NT2/D1 (cell line): ENCODE data around the gene STARD9.

ENCODE experiments used
- DNase-seq: peaks from one replicate; pipeline ENCODE4 v3.0.0-alpha.2; 2011; ENCODE audit warnings: low read depth, low spot score
- H3K27me3 ChIP-seq: 2 replicates; pipeline ENCODE4 v1.6.0; 2011; ENCODE audit warnings: mild to moderate bottlenecking; ENCODE audit not compliant: insufficient read length, insufficient read depth
- H3K36me3 ChIP-seq: 2 replicates; pipeline ENCODE4 v1.6.1; 2011; ENCODE audit warnings: mild to moderate bottlenecking, low read length, mixed read lengths; ENCODE audit not compliant: insufficient read depth, insufficient read length
- H3K4me1 ChIP-seq: 2 replicates; pipeline ENCODE4 v1.5.1; 2011; ENCODE audit not compliant: insufficient read depth, insufficient read length
- H3K4me3 ChIP-seq: 2 replicates; pipeline ENCODE4 v1.5.1; 2011; ENCODE audit warnings: low read depth; ENCODE audit not compliant: insufficient read length
- H3K9ac ChIP-seq: 2 replicates; pipeline ENCODE4 v1.6.0; 2011; ENCODE audit warnings: low read depth; ENCODE audit not compliant: insufficient read length
- H3K9me3 ChIP-seq: 2 replicates; pipeline ENCODE4 v1.5.1; 2011; ENCODE audit warnings: mild to moderate bottlenecking, low read length; ENCODE audit not compliant: insufficient read depth
- SUZ12 ChIP-seq: IDR thresholded peaks from 2 replicates; pipeline ENCODE4 v1.6.1; 2011; ENCODE audit not compliant: insufficient read length, insufficient read depth; ENCODE audit errors: extremely low read depth
- YY1 ChIP-seq: IDR thresholded peaks from 2 replicates; pipeline ENCODE4 v1.6.1; 2011; ENCODE audit not compliant: insufficient read length, insufficient read depth
- ZNF274 ChIP-seq: IDR thresholded peaks from 2 replicates; pipeline ENCODE4 v1.6.1; 2011; ENCODE audit warnings: mild to moderate bottlenecking, low read depth, low read length

The STARD9 gene

DNA sequence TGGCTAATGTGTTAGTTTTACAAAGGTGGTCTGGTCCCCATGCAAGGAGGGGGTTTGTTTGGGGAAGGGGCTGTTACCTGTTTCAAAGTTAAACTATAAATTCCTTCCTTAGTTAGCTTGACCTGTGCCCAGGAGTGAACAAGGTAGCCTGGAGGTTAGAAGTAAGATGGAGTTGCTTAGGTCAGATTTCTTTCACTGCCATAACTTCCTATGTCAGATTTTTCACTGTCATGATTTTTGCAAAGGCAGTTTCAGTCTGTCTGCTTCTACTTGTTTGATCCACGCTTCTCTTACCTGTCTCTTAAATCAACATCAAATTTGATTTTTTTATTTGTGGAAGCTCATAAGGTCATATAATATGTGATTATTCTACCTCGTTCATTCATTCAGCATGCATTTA is 28.6 kb downstream of the STARD9 start:
- no peak overlapping the region for H3K4me3 ChIP-seq
- no peak overlapping the region for H3K9ac ChIP-seq
- peaks cover 7% of the 10 kb centered on the region for H3K36me3 ChIP-seq
- TF ChIP-seq YY1 (no peak), ZNF274 (no peak)
- no peaks in the 10 kb centered on the region for H3K4me1 ChIP-seq
- DNase-seq: no peak
- no peaks in the 10 kb centered on the region for H3K27me3 ChIP-seq
- H3K9me3 ChIP-seq: peaks cover 28% of the 10 kb centered on the region

DNA sequence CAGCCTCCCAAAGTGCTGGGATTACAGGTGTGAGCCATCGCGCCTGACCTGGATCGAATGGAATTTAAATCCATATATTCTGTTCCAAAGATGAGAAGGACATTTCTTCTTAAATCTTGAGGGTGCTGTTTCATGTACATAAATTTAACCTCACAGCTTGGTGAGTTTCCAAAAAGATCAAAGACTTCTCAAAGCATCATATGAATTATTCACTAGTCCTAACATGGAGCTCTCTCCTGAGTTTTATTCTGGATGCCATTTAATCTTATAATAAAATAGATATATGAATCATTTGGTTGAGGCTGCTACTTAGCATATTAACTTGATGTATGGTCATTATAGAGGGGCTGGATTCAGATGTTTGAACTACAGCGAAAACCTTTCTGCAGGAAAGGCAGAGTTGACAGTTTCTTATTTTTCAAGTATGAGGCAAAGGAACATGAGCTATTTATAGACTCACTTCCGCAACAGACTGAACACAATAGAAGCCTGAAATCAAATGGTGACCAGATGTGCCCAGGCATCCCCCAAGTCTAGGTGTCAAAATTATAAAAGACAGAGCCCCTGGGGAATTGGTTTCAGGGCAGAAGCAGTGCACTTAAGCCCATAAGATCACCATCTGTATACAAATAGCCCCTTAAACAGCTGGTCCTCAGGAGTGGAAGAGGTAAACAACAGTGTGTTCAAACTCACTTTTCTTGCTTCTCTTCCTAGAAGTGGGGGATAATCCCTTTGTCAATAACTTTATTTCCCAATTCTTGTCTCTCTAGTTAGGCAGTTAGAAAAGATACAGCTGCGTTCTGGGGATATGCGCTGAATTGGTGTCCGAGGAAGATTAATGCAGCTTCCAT is 29.7 kb downstream of the STARD9 start:
- no peak for DNase-seq
- TF ChIP-seq ZNF274 (no peak), SUZ12 (no peak), YY1 (no peak)
- no peak overlapping the region for H3K9ac ChIP-seq
- peaks cover 22% of the 10 kb centered on the region for H3K9me3 ChIP-seq
- no peak overlapping the region for H3K4me3 ChIP-seq
- H3K27me3 ChIP-seq: no peaks in the 10 kb centered on the region
- H3K36me3 ChIP-seq: peaks cover 4% of the 10 kb centered on the region
- H3K4me1 ChIP-seq: no peaks in the 10 kb centered on the region

DNA sequence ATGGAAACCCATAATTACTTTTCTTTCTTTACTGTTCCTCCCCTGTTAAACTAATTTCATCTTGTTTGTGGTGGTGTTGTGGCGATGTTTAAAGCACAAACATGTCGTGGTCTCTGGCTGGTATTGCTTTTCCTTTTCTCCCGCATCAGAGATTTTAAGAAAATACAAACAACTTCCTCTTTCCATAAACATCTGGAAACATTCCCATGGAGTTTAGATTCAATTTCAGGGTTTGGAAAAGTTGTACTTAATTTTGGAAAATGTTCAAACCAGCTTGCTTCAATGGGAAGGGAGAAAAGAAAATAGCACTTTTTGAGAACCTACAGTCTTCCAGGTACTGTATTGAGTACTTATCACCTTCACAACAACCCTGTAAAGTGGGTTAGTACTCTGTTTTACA is 30.4 kb downstream of the STARD9 start:
- no peak for TF ChIP-seq YY1
- TF ChIP-seq ZNF274: no peak
- no peak for TF ChIP-seq SUZ12
- Histone ChIP-seq H3K9ac (no peak overlapping the region), H3K4me3 (no peak overlapping the region), H3K36me3 (peaks cover 4% of the 10 kb centered on the region), H3K27me3 (no peaks in the 10 kb centered on the region), H3K4me1 (no peaks in the 10 kb centered on the region), H3K9me3 (peaks cover 22% of the 10 kb centered on the region)
- DNase-seq: no peak

DNA sequence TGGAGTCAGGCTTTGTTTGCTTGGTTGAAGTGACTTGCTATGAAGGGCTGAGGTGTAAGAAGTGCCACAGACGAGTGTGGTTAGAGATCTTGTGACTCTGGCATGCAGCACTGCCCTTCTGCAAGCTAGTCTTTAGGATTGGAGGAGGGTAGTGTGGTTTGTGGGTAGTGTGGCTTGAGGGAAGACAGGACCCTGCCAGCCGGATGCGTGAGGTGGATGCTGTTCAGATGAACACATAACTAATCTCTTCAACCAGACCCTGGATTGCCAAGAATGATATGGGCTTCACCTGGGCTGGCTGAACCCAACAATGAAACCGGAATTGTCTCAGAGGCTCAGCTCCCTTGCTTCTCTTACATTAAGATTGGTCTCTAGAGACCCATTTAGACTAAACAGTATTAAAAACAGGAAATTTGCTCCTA is 32.7 kb downstream of the STARD9 start:
- TF ChIP-seq ZNF274 (no peak), SUZ12 (no peak), YY1 (no peak)
- Histone ChIP-seq H3K27me3 (no peaks in the 10 kb centered on the region), H3K36me3 (peaks cover 4% of the 10 kb centered on the region), H3K4me1 (no peaks in the 10 kb centered on the region), H3K4me3 (no peak overlapping the region), H3K9ac (no peak overlapping the region), H3K9me3 (peaks cover 7% of the 10 kb centered on the region)
- no peak for DNase-seq

GRCh38 chr15:42608752-42609488 is 33.5 kb downstream of the STARD9 start:
- H3K36me3 ChIP-seq: peaks cover 4% of the 10 kb centered on the region
- TF ChIP-seq ZNF274 (no peak), YY1 (no peak), SUZ12 (no peak)
- no peaks in the 10 kb centered on the region for H3K9me3 ChIP-seq
- H3K27me3 ChIP-seq: no peaks in the 10 kb centered on the region
- no peaks in the 10 kb centered on the region for H3K4me1 ChIP-seq
- no peak for DNase-seq
- H3K4me3 ChIP-seq: no peak overlapping the region
- H3K9ac ChIP-seq: no peak overlapping the region

DNA sequence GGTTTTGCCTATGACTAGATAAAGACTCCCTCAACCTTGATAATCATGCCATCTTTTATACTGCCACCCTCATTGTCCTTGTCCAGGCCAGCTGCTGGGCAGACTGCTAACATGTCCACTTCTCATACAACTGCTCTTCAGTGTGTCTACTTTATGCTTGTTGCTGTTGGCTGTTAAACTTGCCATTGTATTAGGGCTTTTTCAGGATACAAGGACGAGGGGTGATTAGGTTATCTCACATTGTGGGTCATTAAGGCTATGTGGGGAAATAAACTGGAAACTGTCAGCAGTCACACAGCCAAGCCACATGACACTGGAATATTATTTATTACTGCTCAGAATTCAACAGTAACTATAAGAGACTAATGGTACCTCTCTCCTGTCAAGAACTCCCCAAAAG is 36.1 kb downstream of the STARD9 start:
- no peaks in the 10 kb centered on the region for H3K9me3 ChIP-seq
- H3K4me3 ChIP-seq: no peak overlapping the region
- no peak overlapping the region for H3K9ac ChIP-seq
- no peak for TF ChIP-seq ZNF274
- TF ChIP-seq SUZ12: no peak
- no peak for TF ChIP-seq YY1
- H3K27me3 ChIP-seq: no peaks in the 10 kb centered on the region
- DNase-seq: no peak
- no peaks in the 10 kb centered on the region for H3K4me1 ChIP-seq
- no peaks in the 10 kb centered on the region for H3K36me3 ChIP-seq

DNA sequence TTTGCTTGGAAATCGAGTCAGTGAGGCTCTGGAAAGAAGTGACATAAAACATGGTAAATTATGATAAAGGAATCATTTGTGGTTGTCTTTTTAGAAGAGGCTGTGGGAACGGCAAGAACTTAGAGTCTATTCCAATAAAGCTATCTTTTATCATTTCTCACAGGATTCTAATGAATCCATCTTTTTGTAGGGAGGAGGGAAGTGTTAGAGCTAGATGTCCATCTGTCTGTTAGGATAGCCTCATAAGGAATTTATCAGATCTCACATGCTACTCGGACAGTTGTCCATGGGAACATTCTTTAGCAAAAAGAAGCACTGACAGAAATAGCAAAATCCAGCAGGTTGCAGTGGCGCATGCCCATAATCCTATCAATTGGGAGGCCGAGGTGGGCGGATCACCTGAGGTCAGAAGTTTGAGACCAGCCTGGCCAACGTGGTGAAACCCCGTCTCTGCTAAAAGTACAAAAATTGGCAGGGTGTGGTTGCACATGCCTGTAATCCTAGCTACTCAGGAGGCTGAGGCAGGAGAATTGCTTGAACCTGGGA is 37.0 kb downstream of the STARD9 start:
- H3K27me3 ChIP-seq: no peaks in the 10 kb centered on the region
- no peak for DNase-seq
- peaks cover 2% of the 10 kb centered on the region for H3K36me3 ChIP-seq
- TF ChIP-seq YY1 (no peak), ZNF274 (no peak), SUZ12 (no peak)
- no peaks in the 10 kb centered on the region for H3K9me3 ChIP-seq
- no peak overlapping the region for H3K9ac ChIP-seq
- no peak overlapping the region for H3K4me3 ChIP-seq
- no peaks in the 10 kb centered on the region for H3K4me1 ChIP-seq
